Stimulated activated CD4-positive, alpha-beta T cell treated with anti-CD3 and anti-CD28 coated beads, Interleukin-2, amount 100 ng/mL, for 4 hours (primary cell): ENCODE results near the gene MMP14.
"Not testable (repeated sequence)": the region's sequence is repeated elsewhere in the genome, so short reads cannot be mapped to it uniquely, and the experiment has no call there.

Source experiments
- DNase-seq: peaks from one replicate; pipeline ENCODE4 v3.0.0-alpha.2; 2020; ENCODE audit warnings: low read depth

MMP14 gene

DNA sequence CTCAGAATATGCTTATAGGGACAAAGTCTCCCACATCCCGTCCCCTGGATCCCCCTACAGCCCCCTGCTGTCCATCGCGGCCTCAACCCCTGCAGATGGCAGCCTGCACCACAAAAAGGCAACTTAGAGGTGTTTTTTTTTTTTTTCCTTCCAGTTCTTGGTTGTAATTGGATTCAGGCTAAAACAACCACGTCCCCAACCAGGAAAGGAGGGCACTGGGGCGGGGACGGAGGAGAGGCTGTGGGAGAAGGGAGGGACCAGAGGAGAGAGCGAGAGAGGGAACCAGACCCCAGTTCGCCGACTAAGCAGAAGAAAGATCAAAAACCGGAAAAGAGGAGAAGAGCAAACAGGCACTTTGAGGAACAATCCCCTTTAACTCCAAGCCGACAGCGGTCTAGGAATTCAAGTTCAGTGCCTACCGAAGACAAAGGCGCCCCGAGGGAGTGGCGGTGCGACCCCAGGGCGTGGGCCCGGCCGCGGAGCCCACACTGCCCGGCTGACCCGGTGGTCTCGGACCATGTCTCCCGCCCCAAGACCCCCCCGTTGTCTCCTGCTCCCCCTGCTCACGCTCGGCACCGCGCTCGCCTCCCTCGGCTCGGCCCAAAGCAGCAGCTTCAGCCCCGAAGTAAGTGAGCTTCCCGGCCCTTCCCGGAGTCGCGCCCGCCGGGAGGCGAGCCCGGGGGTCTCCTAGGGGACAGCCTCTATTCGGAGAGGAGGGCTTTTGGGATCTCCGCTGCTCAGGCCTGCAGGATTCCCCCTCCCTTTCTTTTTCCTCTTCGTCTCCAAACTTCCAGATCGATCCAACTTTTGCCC is at the start of gene MMP14:
Gene MMP14, plus strand, starts transcription at position 285 of the 813 bp plus-strand sequence. Its CDS starts 233 bp downstream, at position 518.
- DNase-seq: no peak

DNA sequence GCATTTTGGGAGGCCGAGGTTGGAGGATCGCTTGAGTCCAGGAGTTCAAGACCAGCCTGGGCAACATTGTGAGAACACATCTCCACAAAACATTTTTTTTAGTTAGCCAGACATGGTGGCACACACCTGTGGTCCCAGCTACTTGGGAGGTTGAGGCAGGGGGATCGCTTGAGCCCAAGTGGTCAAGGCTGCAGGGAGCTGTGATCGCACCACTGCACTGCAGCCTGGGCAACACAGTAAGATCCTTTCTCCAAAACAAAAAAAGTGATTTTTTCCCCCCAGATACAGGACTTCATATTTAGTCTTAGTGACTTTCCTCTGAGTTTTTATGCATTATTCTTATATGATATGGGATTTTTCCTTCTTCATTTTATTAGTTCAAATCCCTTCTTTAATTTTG is 49.7 kb upstream of the MMP14 start:
- DNase-seq: no peak

DNA sequence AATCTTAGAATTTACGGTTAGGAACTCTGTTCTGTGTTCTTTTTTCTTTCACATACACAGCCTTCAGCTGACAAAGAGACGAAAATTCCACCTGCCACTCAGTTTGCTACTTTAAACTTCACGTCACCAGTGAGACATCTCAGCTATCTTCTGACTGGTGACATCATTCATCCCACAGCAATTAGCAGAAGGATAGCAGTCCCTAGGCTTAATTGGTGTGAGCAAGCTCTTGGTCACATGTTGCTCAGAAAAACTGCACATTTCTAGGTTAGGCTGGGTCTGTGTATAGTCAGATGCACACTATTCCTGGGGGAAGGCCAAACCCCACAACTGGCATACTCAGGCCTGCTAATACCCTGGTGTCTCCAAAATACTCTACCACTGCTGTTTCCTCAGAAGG is 45.1 kb upstream of the MMP14 start:
- DNase-seq: no peak

- DNase-seq: no peak
Observed at GRCh38 chr14:22792158-22792557, 44.2 kb upstream of the MMP14 start.

DNA sequence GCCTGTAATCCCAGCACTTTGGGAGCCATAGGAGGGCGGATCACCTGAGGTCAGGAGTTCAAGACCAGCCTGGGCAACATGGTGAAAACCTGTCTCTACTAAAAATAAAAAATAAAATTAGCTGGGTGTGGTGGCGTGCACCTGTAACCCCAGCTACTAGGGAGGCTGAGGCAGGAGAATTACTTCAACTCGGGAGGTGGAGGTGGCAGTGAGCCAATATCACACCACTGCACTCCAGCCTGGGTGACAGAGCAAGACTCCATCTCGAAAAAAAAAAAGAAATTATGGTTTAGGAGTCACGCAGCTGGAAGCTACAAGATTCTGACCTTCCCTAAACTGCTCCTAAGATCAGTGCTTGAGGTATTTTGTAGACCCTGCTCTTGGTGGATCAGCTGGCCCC is 42.8 kb upstream of the MMP14 start:
- not testable (repeated sequence) for DNase-seq

DNA sequence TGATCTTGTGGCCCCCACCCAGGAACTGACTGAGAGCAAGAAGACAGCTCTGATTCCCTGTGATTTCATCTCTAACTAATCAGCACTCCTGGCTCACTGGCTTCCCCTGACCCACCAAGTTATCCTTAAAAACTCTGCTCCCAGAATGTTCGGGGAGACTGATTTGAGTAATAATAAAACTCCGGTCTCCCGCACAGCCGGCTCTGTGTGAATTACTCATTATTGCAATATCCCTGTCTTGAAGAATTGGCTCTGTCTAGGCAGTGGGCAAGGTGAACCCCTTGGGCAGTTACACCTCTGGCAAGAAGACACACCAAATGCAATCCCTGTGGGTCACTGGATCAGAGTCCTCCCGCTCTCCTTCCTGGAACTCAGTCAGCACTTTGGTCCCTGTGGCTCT is 42.4 kb upstream of the MMP14 start:
- DNase-seq: no peak

- no peak for DNase-seq
Observed at GRCh38 chr14:22794551-22794951, 41.8 kb upstream of the MMP14 start.

DNA sequence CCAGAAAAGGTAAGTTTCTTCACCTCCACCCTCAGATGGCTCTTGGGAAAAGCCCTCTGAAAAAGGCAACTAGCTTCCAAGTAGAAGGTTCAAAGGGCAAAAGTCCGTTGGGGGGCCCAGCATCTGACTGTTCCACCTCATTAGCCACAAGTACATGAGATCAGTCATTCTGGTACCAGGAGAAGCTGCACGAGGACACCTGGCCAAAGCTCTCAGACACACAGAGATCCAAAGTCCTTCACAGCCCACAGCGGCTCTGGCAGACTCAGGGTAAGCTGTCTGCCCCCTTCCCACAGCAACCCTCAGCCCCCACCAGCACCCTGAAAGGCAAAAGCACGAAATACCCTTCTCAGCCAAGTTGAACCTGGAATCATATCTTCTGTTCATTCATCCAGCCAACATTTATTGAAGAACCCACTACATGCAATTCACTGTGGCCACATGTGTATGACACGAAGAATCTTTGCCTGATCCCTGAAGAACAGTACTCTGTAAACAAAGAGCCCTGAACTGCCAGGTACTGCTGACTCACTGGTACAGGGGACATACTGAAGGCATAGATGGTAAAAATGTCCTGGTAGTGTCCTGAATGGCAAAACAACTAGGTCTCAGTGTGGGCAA is 40.2 kb upstream of the MMP14 start:
- no peak for DNase-seq

DNA sequence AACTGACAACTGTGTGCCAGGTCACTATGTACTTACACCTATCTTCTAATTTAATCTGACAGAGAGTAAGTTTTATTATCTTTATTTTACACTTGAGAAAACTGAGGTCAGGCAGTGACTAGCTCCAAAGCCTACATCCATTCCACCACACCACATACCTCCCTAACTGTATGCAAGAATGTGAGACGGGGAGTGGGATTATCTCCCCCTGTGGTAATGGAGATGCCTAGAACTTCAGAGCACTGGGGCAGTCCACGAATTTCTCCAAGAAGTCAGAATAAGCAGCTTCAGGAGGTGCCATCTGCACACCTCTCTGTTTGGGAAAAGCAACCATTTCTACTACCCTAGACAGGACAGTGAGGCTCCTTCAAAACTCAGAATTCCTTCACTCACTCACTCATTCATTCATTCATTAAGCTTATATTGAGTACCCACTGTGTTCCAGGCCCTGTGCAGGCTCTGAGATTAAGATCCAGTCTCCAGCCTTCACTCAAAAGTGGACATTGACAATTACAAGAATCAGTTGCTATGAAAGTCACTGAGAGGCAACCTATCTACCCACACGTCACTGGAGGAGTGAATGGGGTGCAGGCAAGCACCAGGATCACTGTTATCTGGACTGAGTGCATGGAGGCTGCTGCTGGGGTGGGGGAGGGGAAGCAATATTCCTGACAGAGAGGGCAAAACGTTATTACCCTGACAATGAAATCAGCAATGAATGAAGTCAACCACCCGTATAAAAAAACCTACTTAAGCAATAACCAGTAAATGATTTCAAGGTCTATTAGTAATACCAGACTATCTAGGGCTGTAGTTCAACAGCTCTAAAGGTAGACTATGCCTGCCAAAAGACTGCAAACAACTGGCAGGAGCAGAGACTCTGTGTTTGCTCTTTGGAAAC is 39.1 kb upstream of the MMP14 start:
- DNase-seq: no peak

DNA sequence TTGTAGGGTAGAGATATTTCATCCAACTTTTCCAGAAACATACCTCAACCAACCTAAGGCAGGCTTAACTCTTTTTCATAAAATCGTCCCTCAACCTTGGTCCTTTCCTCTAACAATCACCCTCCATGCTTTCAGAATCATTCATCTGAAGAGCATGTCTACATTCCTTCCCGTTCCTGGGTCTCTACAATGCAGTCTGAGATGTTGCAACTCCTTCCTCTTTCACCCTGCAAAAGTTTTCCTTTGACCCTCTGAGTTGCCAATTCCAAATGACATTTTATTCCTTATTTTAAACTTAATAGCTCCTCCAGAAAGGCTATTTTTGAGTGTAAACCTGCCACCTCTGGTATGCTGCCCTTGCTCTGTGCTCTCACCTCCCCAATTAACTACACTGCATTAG is 37.9 kb upstream of the MMP14 start:
- DNase-seq: no peak

- no peak for DNase-seq
Observed at GRCh38 chr14:22800346-22800745, 36.0 kb upstream of the MMP14 start.

GRCh38 chr14:22801716-22802115 is 34.7 kb upstream of the MMP14 start:
- no peak for DNase-seq

DNA sequence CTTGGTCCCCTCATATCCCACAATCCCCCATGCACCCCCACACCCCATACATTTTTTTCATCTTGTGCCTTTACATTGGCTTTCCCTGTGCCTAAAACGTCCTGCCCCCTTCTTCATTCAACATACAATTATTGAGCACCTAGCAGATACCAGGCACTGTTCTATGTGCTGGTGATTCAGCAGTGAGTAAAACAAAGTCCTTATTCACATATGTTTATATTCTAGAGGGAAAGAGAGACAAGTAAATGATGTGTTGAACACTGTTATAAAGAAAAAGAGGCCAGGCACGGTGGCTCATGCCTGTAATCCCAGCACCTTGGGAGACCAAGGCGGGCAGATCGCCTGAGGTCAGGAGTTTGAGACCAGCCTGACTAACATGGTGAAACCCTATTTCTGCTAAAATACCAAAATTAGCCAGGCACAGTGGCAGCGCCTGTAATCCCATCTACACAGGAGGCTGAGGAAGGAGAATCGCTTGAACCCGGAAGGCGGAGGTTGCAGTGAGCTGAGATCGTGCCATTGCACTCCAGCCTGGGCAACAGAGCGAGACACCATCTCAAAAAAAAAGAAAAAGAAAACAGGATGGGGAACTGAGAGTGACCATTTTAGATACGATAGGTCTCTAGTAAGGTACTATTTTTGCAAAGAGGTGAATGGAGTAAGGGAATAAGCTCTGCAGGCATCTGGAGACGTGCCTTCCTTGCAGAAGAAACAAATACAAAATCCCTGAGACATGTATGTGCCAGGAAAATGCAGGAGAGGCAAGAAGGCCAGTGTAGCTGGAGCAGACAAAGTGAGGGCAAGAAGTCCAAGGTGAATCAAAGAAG is 33.3 kb upstream of the MMP14 start:
- DNase-seq: no peak

DNA sequence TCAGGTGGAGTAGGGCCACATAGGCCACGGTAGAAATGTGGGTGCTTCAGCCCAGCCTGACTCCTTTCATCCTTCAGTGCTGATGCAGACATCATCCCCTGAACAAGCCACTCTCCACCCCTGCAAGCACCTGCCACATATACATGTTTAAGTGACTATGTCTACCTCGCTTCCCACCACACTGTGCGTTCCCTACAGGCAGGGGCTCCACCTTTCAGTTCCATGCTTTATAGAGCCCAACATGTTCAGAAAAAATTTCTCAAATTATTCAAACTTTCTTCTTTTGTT is 32.8 kb upstream of the MMP14 start:
- DNase-seq: no peak

DNA sequence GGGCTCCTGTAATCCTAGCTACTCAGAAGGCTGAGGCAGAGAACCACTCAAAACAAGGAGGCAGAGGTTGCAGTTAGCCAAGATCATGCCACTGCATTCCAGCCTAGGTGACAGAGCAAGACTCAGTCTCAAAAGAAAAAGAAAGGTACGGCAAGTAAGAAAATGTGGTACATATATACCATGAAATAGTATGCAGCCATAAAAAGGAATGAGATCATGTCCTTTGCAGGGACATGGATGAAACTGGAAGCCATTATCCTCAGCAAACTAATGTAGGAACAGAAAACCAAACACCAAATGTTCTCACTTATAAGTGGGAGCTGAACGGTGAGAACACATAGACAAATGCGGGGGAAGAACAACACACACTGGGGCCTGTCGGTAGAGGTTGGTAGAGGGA is 31.1 kb upstream of the MMP14 start:
- DNase-seq: not testable (repeated sequence)

- DNase-seq: no peak
Observed at GRCh38 chr14:22807432-22808087, 28.8 kb upstream of the MMP14 start.

- DNase-seq: no peak
Observed at GRCh38 chr14:22808388-22809209, 27.8 kb upstream of the MMP14 start.

GRCh38 chr14:22811722-22812121 is 24.7 kb upstream of the MMP14 start:
- no peak for DNase-seq

DNA sequence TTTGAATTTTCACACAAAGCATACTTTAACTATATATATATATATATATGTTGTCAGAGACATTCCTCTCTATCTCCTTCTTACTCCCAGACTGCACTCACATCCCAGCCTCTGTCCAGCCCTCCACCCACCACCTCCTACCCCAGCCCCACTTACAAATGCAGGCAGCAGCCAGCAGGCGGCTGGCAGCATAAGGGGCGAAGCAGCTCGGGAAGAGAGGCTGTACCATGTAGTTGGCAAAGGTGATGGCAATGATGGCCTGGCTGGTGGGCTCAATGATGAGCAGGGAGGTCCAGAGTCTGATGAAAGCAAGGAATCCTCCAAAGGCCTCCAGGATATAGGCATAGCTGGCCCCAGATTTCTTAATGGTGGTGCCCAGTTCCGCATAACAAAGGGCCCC is 23.6 kb upstream of the MMP14 start:
- DNase-seq: no peak

- no peak for DNase-seq
Observed at GRCh38 chr14:22813145-22813544, 23.2 kb upstream of the MMP14 start.

GRCh38 chr14:22814373-22814772 is 22.0 kb upstream of the MMP14 start:
- DNase-seq: no peak
